Upper lobe of left lung (tissue), 4 donors: Measurements from ENCODE around the gene PLCB1.

Experiments used
- EP300 ChIP-seq, 4 donors: sonication (generic); formaldehyde crosslinking; IDR thresholded peaks; one replicate each; pipeline ENCODE4 v1.5.1; 2017; ENCODE audit warnings: antibody characterized with exemption in 4 of 4, control low read depth in 2 of 4
- POLR2A ChIP-seq, 4 donors: fragments of 450-650 bp; IDR thresholded peaks; one replicate each; pipeline ENCODE4 v1.5.1; 2016 to 2017; ENCODE audit warnings: antibody characterized with exemption in 4 of 4, mild to moderate bottlenecking in 2 of 4
- POLR2AphosphoS5 ChIP-seq, 2 donors: sonication (generic); formaldehyde crosslinking; IDR thresholded peaks; one replicate each; pipeline ENCODE4 v1.5.1; 2017; ENCODE audit warnings: antibody characterized with exemption in 2 of 2
- TF ChIP-seq, protein P1 (sequence below), 6 experiments: fragments of 450-650 bp in 4 of 6; fragments of 200-600 bp in 2 of 6; sonication (generic) in 2 of 6; IDR thresholded peaks; one replicate each; pipeline ENCODE4 v1.5.1; 2016 to 2019; ENCODE audit warnings: antibody characterized with exemption in 6 of 6

GRCh38 chr20:8912096-8912495, 780.0 kb downstream of the PLCB1 start:
- TF ChIP-seq, protein P1, sequence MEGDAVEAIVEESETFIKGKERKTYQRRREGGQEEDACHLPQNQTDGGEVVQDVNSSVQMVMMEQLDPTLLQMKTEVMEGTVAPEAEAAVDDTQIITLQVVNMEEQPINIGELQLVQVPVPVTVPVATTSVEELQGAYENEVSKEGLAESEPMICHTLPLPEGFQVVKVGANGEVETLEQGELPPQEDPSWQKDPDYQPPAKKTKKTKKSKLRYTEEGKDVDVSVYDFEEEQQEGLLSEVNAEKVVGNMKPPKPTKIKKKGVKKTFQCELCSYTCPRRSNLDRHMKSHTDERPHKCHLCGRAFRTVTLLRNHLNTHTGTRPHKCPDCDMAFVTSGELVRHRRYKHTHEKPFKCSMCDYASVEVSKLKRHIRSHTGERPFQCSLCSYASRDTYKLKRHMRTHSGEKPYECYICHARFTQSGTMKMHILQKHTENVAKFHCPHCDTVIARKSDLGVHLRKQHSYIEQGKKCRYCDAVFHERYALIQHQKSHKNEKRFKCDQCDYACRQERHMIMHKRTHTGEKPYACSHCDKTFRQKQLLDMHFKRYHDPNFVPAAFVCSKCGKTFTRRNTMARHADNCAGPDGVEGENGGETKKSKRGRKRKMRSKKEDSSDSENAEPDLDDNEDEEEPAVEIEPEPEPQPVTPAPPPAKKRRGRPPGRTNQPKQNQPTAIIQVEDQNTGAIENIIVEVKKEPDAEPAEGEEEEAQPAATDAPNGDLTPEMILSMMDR (IDR thresholded peaks at IDR 0.05), result no peak
- no peak for TF ChIP-seq POLR2A (IDR thresholded peaks at IDR 0.05)
- no peak for TF ChIP-seq POLR2AphosphoS5 (IDR thresholded peaks at IDR 0.05)
- no peak for TF ChIP-seq EP300 (IDR thresholded peaks at IDR 0.05)
